Vagina (tissue), 2 donors: ENCODE measurements around the gene NTM.

Experiments
- CTCF ChIP-seq, 3 experiments: fragments of 450-650 bp in 2 of 3; fragments of 200-600 bp in 1 of 3; sonication (generic) in 1 of 3; IDR thresholded peaks; one replicate each; pipeline ENCODE4 v1.5.1; 2017 to 2019; ENCODE audit warnings: antibody characterized with exemption in 3 of 3, mild to moderate bottlenecking in 2 of 3, moderate library complexity in 2 of 3
- POLR2A ChIP-seq, 2 donors: fragments of 450-650 bp; IDR thresholded peaks; one replicate each; pipeline ENCODE4 v1.6.1; 2017; ENCODE audit warnings: antibody characterized with exemption in 2 of 2, mild to moderate bottlenecking in 2 of 2, moderate library complexity in 2 of 2
- POLR2AphosphoS5 ChIP-seq, 2 donors: sonication (generic); formaldehyde crosslinking; IDR thresholded peaks; one replicate each; pipeline ENCODE4 v1.9.0; 2017; ENCODE audit warnings: antibody characterized with exemption in 2 of 2, mild to moderate bottlenecking in 2 of 2, low read depth in 1 of 2; ENCODE audit not compliant: insufficient read depth in 1 of 2

GRCh38 chr11:132264616-132265015, 894.2 kb downstream of the NTM start:
- TF ChIP-seq CTCF (IDR thresholded peaks at IDR 0.05), result no peak
- TF ChIP-seq POLR2A (IDR thresholded peaks at IDR 0.05), result no peak
- no peak for TF ChIP-seq POLR2AphosphoS5 (IDR thresholded peaks at IDR 0.05; ENCODE audit: insufficient read depth in 1 of 2, low read depth in 1 of 2)
